Uterus (tissue), 4 donors: ENCODE results near the gene SASH1. TPM values are rescaled to one million over a fixed set of nuclear protein-coding genes. Genes with fewer than 3 reads are reported as not detected.

ENCODE experiments used
- DNase-seq, 2 donors: peaks; one replicate each; pipeline ENCODE4 v3.0.0-alpha.2; 2019 to 2020
- H3K27ac ChIP-seq, 2 donors: fragments of 200-600 bp; sonication (generic); 1 replicate in 1 of 2; 2 replicates in 1 of 2; pipeline ENCODE4 v1.5.1; 2016 to 2018
- H3K27me3 ChIP-seq, 2 donors: fragments of 200-600 bp; sonication (generic); one replicate each; pipeline ENCODE4 v1.5.1; 2018 to 2019; ENCODE audit warnings: control low read depth in 1 of 2
- H3K36me3 ChIP-seq, 2 donors: fragments of 200-600 bp; sonication (generic); one replicate each; pipeline ENCODE4 v1.5.1; 2019; ENCODE audit warnings: control low read depth in 1 of 2
- H3K4me1 ChIP-seq, 2 donors: fragments of 200-600 bp; sonication (generic); one replicate each; pipeline ENCODE4 v1.5.1; 2018 to 2019; ENCODE audit warnings: control low read depth in 1 of 2
- H3K4me3 ChIP-seq, 2 donors: fragments of 200-600 bp; sonication (generic); 1 replicate in 1 of 2; 2 replicates in 1 of 2; pipeline ENCODE4 v1.5.1; 2018 to 2019; ENCODE audit warnings: mild to moderate bottlenecking in 1 of 2
- H3K9me3 ChIP-seq, 2 donors: fragments of 200-600 bp; sonication (generic); one replicate each; pipeline ENCODE4 v1.5.1; 2019; ENCODE audit warnings: control low read depth in 1 of 2
- POLR2A ChIP-seq, 2 donors: fragments of 450-650 bp; IDR thresholded peaks; one replicate each; pipeline ENCODE4 v1.6.1; 2016; ENCODE audit warnings: antibody characterized with exemption in 2 of 2, mild to moderate bottlenecking in 1 of 2, moderate library complexity in 1 of 2
- intact Hi-C: fragments of 100-400 bp; cut with DNase I; formaldehyde crosslinking; loops from one replicate; pipeline ENCODE4 v1.15.1; 2023; ENCODE audit warnings: low total_unique reads
- total RNA-seq, 4 donors: library from RNA; depleted of rRNA in 3 of 4; stranded (reverse); fragments of >200 nt in 3 of 4; gene quantifications; one replicate each; pipeline versions ENCODE4 v1.1.0 to v1.2.4, GENCODE V29; 2014 to 2023
- TF ChIP-seq, protein P1 (sequence below), 4 experiments: fragments of 200-600 bp in 2 of 4; fragments of 450-650 bp in 2 of 4; sonication (generic) in 2 of 4; IDR thresholded peaks; one replicate each; pipeline ENCODE4 v1.5.1; 2016 to 2019; ENCODE audit warnings: antibody characterized with exemption in 4 of 4, mild to moderate bottlenecking in 2 of 4, moderate library complexity in 1 of 4
- donor health status: DM: yes; HTN: yes; CAD: no.

Gene SASH1
- total RNA-seq, 4 donors from 2014 or later, result 31.2 to 79.9 (median 54.3) TPM

DNA sequence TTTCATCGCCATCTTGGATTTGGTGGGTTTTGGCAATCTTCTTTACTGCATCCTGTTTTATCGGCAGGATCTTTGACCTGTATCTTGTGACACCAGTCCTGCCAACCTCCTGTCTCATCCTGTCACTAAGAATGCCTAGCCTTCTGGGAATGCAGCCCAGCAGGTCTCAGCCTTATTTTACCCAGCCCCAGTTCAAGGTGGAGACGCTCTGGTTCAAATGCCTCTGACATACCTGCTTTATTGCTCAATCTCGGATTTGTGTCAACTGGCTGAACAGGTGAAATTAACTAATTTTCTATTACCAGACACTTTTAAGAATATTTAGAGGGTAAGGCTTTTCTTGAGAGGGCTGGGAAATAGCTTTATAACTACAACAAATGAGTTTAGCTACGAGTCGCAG lies 102.5 kb downstream of the SASH1 start:
- no peak for TF ChIP-seq POLR2A (IDR thresholded peaks at IDR 0.05)
- TF ChIP-seq, protein P1, sequence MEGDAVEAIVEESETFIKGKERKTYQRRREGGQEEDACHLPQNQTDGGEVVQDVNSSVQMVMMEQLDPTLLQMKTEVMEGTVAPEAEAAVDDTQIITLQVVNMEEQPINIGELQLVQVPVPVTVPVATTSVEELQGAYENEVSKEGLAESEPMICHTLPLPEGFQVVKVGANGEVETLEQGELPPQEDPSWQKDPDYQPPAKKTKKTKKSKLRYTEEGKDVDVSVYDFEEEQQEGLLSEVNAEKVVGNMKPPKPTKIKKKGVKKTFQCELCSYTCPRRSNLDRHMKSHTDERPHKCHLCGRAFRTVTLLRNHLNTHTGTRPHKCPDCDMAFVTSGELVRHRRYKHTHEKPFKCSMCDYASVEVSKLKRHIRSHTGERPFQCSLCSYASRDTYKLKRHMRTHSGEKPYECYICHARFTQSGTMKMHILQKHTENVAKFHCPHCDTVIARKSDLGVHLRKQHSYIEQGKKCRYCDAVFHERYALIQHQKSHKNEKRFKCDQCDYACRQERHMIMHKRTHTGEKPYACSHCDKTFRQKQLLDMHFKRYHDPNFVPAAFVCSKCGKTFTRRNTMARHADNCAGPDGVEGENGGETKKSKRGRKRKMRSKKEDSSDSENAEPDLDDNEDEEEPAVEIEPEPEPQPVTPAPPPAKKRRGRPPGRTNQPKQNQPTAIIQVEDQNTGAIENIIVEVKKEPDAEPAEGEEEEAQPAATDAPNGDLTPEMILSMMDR (IDR thresholded peaks at IDR 0.05), result no peak
- no peak for DNase-seq

DNA sequence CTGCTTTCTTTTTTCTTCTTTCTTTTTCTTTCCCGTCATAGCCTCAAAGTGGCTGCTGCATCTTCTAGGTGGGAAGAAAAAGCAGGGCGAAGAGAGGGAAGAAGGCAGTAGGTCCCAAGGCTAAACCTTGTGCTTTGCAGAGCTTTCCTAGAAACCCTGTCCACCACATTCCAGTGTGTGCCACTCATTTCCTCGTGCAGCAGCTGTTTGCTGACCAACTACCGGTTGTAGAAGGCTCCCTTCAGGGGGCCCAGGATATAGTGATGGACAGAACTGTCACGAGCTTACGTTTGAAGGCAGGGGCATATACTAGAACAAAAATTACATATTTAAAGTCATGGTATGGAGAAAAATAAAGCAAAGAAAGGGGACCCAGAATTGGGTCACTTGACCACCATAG lies 103.0 kb downstream of the SASH1 start:
- intact Hi-C loops, result no loop called here
- H3K9me3 ChIP-seq, result no peaks in the 10 kb centered on the region
- no peak for DNase-seq
- no peak overlapping the region for H3K4me3 ChIP-seq
- peaks cover 0 to 5% of the 10 kb centered on the region in 2 donors for H3K4me1 ChIP-seq
- H3K27ac ChIP-seq, result no peak overlapping the region
- no peaks in the 10 kb centered on the region for H3K36me3 ChIP-seq
- TF ChIP-seq, protein P1 (IDR thresholded peaks at IDR 0.05), result no peak
- no peak for TF ChIP-seq POLR2A (IDR thresholded peaks at IDR 0.05)
- no peaks in the 10 kb centered on the region for H3K27me3 ChIP-seq

More for the DNA sequence above, 102.5 kb downstream of the SASH1 start:
- no peaks in the 10 kb centered on the region for H3K27me3 ChIP-seq
- H3K36me3 ChIP-seq, result no peaks in the 10 kb centered on the region
- peaks cover 0 to 5% of the 10 kb centered on the region in 2 donors for H3K4me1 ChIP-seq
- intact Hi-C loops, result no loop called here
- no peak overlapping the region for H3K4me3 ChIP-seq
- H3K9me3 ChIP-seq, result no peaks in the 10 kb centered on the region
- no peak overlapping the region for H3K27ac ChIP-seq

DNA sequence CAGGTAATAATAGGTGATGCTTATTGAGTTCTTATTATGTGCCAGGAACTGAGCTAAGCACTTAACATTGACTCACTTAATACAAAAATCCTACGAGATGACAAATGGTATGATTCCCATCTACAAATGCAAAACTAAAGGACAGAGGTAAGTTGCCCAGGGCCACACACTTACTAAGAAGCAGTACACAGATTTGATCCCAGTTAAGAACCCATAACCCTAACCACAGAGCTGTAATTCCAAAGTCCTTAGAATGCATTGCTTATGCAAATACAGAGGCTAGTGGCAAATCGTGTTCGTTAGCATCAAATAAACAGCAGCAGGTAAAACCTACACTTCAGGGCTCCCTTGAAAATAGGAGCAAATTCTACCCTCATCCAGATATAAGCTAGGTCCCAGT lies 104.0 kb downstream of the SASH1 start:
- Histone ChIP-seq H3K36me3 (no peaks in the 10 kb centered on the region), H3K27me3 (no peaks in the 10 kb centered on the region), H3K4me3 (no peak overlapping the region), H3K4me1 (no peaks in the 10 kb centered on the region), H3K27ac (no peak overlapping the region), H3K9me3 (no peaks in the 10 kb centered on the region)
- TF ChIP-seq POLR2A (IDR thresholded peaks at IDR 0.05), result no peak
- TF ChIP-seq, protein P1 (IDR thresholded peaks at IDR 0.05), result no peak
- no peak for DNase-seq
- intact Hi-C loops, result no loop called here

DNA sequence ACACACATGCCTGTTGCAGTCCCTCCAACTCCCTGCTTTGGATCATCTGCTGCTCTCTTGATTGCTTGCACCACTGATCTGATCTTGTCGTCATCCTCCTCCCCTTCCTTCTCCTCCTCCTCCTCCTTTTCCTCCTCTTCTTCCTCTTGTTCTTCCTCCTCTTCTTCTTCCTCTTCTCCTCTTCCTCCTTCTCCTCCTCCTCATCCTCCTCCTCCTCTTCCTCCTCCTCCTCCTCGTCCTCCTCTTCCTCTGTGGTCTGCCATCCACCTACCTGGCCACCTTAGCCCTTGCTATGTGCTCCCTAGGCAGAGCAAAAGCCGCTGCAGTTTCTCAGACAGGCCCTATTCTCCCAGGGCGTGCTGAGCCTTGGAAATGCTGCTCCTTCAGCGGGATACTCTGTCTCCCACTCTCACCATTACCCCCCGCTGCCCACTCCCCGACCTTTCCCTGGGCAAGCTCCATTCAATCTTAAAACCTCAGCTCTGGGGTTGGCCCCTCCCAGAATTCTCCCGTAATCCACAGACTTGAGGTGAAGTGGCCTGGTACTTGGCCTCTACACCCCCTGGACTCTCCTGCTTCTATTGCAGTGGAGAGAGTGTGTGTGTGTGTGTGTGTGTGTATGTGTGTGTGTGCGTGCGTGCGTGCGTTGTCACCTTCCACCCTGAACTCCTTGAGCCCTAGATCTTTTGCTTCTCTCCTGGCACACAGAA lies 105.0 kb downstream of the SASH1 start:
- no peaks in the 10 kb centered on the region for H3K4me1 ChIP-seq
- no peaks in the 10 kb centered on the region for H3K9me3 ChIP-seq
- no peaks in the 10 kb centered on the region for H3K27me3 ChIP-seq
- no peak for TF ChIP-seq POLR2A (IDR thresholded peaks at IDR 0.05)
- TF ChIP-seq, protein P1 (IDR thresholded peaks at IDR 0.05), result no peak
- intact Hi-C loops, result no loop called here
- no peak overlapping the region for H3K27ac ChIP-seq
- no peak for DNase-seq
- H3K4me3 ChIP-seq, result no peak overlapping the region
- H3K36me3 ChIP-seq, result no peaks in the 10 kb centered on the region

DNA sequence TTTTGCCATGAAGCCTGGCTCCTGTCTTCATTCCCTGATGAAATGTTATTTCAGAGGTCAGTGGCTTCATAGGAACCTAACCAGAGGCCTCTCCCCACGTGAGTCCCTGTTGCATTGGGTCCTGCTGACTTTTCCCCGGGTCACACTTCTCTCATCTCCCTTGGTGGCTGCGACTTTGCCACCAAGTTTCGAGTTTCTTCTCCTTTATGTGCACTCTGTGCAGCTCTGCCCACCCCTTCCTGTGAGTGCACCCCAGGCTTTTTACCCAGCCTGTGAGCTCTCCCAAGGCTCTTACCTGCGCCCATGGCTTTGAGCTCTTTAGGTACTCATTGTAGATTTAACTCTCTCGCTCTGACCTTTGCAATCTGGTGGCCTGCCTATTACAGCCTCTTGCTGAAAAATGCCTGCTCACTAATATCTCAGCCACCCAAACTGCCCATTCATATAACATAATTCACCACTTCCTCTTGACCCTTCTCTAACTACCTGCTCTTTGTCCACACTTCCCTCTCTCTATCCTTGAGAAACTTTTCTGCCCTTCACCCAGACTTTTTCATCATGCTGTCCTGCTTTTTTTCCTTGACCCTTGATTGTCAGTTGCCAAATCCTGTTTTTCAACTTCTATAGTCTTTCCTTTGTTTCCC lies 105.9 kb downstream of the SASH1 start:
- Histone ChIP-seq H3K9me3 (no peaks in the 10 kb centered on the region), H3K27ac (no peak overlapping the region), H3K4me3 (no peak overlapping the region), H3K27me3 (no peaks in the 10 kb centered on the region), H3K36me3 (no peaks in the 10 kb centered on the region), H3K4me1 (no peaks in the 10 kb centered on the region)
- TF ChIP-seq, protein P1 (IDR thresholded peaks at IDR 0.05), result no peak
- no peak for TF ChIP-seq POLR2A (IDR thresholded peaks at IDR 0.05)
- DNase-seq, result no peak
- intact Hi-C loops, result no loop called here
